ENCODE data around the gene RDH13. TPM values are rescaled to one million over a fixed set of nuclear protein-coding genes. Genes with fewer than 3 reads are reported as not detected.

The RDH13 gene
- total and polyA plus RNA-seq, 8 donors: 10.9 to 27.1 (median 14.5) TPM

- H3K27me3 ChIP-seq: no peaks in the 10 kb centered on the region
- no peaks in the 10 kb centered on the region for H3K36me3 ChIP-seq
- no peak overlapping the region for H3K27ac ChIP-seq
- FAIRE-seq (no peak), ATAC-seq (peak; percentile 47 to 78 (median 70)), DNase-seq (peak; percentile 47 to 84 (median 75))
- TF ChIP-seq, protein P1, sequence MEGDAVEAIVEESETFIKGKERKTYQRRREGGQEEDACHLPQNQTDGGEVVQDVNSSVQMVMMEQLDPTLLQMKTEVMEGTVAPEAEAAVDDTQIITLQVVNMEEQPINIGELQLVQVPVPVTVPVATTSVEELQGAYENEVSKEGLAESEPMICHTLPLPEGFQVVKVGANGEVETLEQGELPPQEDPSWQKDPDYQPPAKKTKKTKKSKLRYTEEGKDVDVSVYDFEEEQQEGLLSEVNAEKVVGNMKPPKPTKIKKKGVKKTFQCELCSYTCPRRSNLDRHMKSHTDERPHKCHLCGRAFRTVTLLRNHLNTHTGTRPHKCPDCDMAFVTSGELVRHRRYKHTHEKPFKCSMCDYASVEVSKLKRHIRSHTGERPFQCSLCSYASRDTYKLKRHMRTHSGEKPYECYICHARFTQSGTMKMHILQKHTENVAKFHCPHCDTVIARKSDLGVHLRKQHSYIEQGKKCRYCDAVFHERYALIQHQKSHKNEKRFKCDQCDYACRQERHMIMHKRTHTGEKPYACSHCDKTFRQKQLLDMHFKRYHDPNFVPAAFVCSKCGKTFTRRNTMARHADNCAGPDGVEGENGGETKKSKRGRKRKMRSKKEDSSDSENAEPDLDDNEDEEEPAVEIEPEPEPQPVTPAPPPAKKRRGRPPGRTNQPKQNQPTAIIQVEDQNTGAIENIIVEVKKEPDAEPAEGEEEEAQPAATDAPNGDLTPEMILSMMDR (IDR thresholded peaks at IDR 0.05): no peak
- 21 to 23% methylated on average over 55 of the region's 55 CpGs for WGBS, 2 donors
- intact Hi-C loops (cut with DNase I): no loop called here
- H3K9me3 ChIP-seq: no peaks in the 10 kb centered on the region
- H3K4me3 ChIP-seq: peak overlapping the region in 2 of 4 donors; percentile 25 to 59
- H3K4me1 ChIP-seq: no peaks in the 10 kb centered on the region
These were observed 17.4 kb upstream of the RDH13 start for GRCh38 chr19:55080121-55080967.

GRCh38 chr19:55079400-55080038 lies 16.6 kb upstream of the RDH13 start:
- intact Hi-C loops (cut with DNase I): no loop called here
- FAIRE-seq (no peak), DNase-seq (peak in 4 of 6 donors; percentile 15 to 76 (median 28)), ATAC-seq (no peak)
- H3K27me3 ChIP-seq: no peaks in the 10 kb centered on the region
- no peaks in the 10 kb centered on the region for H3K9me3 ChIP-seq
- 83 to 86% methylated on average over 15 to 19 of the region's 19 CpGs for WGBS, 2 donors
- H3K27ac ChIP-seq: no peak overlapping the region
- TF ChIP-seq, protein P1 (IDR thresholded peaks at IDR 0.05): no peak
- no peaks in the 10 kb centered on the region for H3K4me1 ChIP-seq
- H3K4me3 ChIP-seq: no peak overlapping the region
- no peaks in the 10 kb centered on the region for H3K36me3 ChIP-seq

DNA sequence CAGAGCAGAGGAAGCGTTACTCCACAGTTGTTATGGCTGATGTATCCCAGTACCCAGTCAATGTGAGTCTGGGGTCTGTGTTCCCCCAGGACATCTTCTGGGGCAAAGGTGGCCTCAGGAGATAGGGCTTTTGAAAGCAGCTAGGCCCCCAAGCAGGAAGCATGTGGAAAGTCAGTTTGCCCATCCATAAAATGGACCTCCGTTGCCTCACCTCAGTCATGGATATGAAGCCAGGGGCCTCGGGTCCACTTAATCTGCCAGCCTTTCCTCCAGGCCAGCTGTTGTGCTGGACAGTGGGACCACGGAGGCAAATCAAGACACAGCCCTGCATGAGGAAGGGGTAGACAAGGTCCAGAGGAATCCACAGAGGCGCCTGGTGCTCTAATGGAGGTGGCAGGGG lies 16.0 kb upstream of the RDH13 start:
- no peak for FAIRE-seq
- TF ChIP-seq, protein P1 (IDR thresholded peaks at IDR 0.05): no peak
- 78 to 89% methylated on average over 5 of the region's 5 CpGs for WGBS, 2 donors
- no peak overlapping the region for H3K27ac ChIP-seq
- peak in 1 of 6 donors; percentile 11 for DNase-seq
- H3K4me1 ChIP-seq: no peaks in the 10 kb centered on the region
- no peaks in the 10 kb centered on the region for H3K9me3 ChIP-seq
- no peak overlapping the region for H3K4me3 ChIP-seq
- H3K36me3 ChIP-seq: no peaks in the 10 kb centered on the region
- H3K27me3 ChIP-seq: no peaks in the 10 kb centered on the region
- no peak for ATAC-seq
- intact Hi-C loops (cut with DNase I): no loop called here

GRCh38 chr19:55077106-55077505 lies 14.2 kb upstream of the RDH13 start:
- no peak for FAIRE-seq
- DNase-seq: no peak
- ATAC-seq: no peak
- Histone ChIP-seq H3K4me3 (no peak overlapping the region), H3K9me3 (no peaks in the 10 kb centered on the region), H3K4me1 (no peaks in the 10 kb centered on the region), H3K36me3 (no peaks in the 10 kb centered on the region), H3K27me3 (no peaks in the 10 kb centered on the region), H3K27ac (no peak overlapping the region)
- 71 to 86% methylated on average over 2 of the region's 2 CpGs for WGBS, 2 donors
- intact Hi-C loops (cut with DNase I): no loop called here
- TF ChIP-seq, protein P1 (IDR thresholded peaks at IDR 0.05): no peak

All from pancreas (tissue), 10 donors.